PC-9 (cell line): ENCODE results near the gene SLC15A2. TPM values are rescaled to one million over a fixed set of nuclear protein-coding genes. Genes with fewer than 3 reads are reported as not detected.

ENCODE experiments used
- Bru-seq: library from RNA; stranded (reverse); fragments of 400-500 nt; gene quantifications from one replicate; lab custom pipeline; 2021; lab: Mats Ljungman, UMichigan
- BruChase-seq, 2 experiments: library from RNA; stranded (reverse); fragments of 400-500 nt; gene quantifications; one replicate each; lab custom pipeline; 2021; lab: Mats Ljungman, UMichigan
- BruUV-seq: library from RNA; stranded (reverse); fragments of 400-500 nt; replicated peaks from 2 replicates; lab custom pipeline; 2021; lab: Mats Ljungman, UMichigan
- CTCF ChIA-PET: fragments of 300-600 bp; sonication (Branson Sonifier 250); formaldehyde crosslinking; loops from one replicate; lab custom pipeline; 2022; ENCODE audit warnings: antibody characterized with exemption; lab: Charles Lee
- POLR2A ChIA-PET: fragments of 300-600 bp; sonication (Branson Sonifier 250); formaldehyde crosslinking; loops from one replicate; lab custom pipeline; 2022; ENCODE audit warnings: antibody characterized with exemption; ENCODE audit not compliant: unreplicated experiment; lab: Charles Lee
- DNase-seq, 2 experiments: peaks; one replicate each; pipeline versions ENCODE4 v3.0.0 to v3.0.0-alpha.2; 2015 to 2022; ENCODE audit warnings: mixed read lengths in 1 of 2
- H2AFZ ChIP-seq: fragments of 200-600 bp; sonication (generic); 2 replicates; pipeline ENCODE4 v1.8.1; 2017; ENCODE audit warnings: antibody characterized with exemption
- H3F3A ChIP-seq: fragments of 200-600 bp; sonication (generic); 2 replicates; pipeline ENCODE4 v1.8.1; 2017; ENCODE audit warnings: antibody characterized with exemption, mild to moderate bottlenecking, low read depth; ENCODE audit not compliant: insufficient read depth
- H3K27ac ChIP-seq: fragments of 200-600 bp; sonication (generic); 2 replicates; pipeline ENCODE4 v1.6.1; 2016; ENCODE audit warnings: mixed run types
- H3K27me3 ChIP-seq: fragments of 200-600 bp; sonication (generic); 2 replicates; pipeline ENCODE4 v1.6.1; 2016; ENCODE audit warnings: low read depth, mixed run types; ENCODE audit not compliant: insufficient read depth
- H3K36me3 ChIP-seq: fragments of 200-600 bp; sonication (generic); 2 replicates; pipeline ENCODE4 v1.6.1; 2016; ENCODE audit warnings: low read depth, mixed run types
- H3K4me1 ChIP-seq: fragments of 200-600 bp; sonication (generic); replicated peaks from 2 replicates; pipeline ENCODE4 v1.6.1; 2016; ENCODE audit warnings: mixed run types; ENCODE audit not compliant: insufficient read depth
- H3K4me2 ChIP-seq: fragments of 200-600 bp; sonication (generic); 2 replicates; pipeline ENCODE4 v1.6.1; 2017; ENCODE audit warnings: mixed run types
- H3K4me3 ChIP-seq: fragments of 200-600 bp; sonication (generic); 2 replicates; pipeline ENCODE4 v1.6.1; 2016; ENCODE audit warnings: mixed run types
- H3K79me2 ChIP-seq: fragments of 200-600 bp; sonication (generic); 2 replicates; pipeline ENCODE4 v1.6.1; 2017; ENCODE audit warnings: low read depth, mixed run types
- H3K9me2 ChIP-seq: fragments of 200-600 bp; sonication (generic); 2 replicates; pipeline ENCODE4 v1.8.1; 2017; ENCODE audit warnings: mild to moderate bottlenecking; ENCODE audit not compliant: insufficient read depth
- H3K9me3 ChIP-seq: fragments of 200-600 bp; sonication (generic); 2 replicates; pipeline ENCODE4 v1.8.1; 2016; ENCODE audit warnings: low read depth; ENCODE audit not compliant: insufficient read depth
- H4K20me1 ChIP-seq: fragments of 200-600 bp; sonication (generic); 2 replicates; pipeline ENCODE4 v1.8.1; 2017; ENCODE audit not compliant: insufficient read depth
- CTCF ChIP-seq: fragments of 200-600 bp; sonication (generic); conservative IDR thresholded peaks from 2 replicates; pipeline ENCODE4 v1.6.1; 2017; ENCODE audit warnings: mixed run types, antibody characterized with exemption, mild to moderate bottlenecking, moderate library complexity
- EZH2 ChIP-seq: fragments of 200-600 bp; sonication (generic); IDR thresholded peaks from 2 replicates; pipeline ENCODE4 v1.8.0; 2017; ENCODE audit warnings: antibody characterized with exemption, low read depth
- intact Hi-C: fragments of 100-400 bp; cut with micrococcal nuclease; formaldehyde crosslinking; loops from one replicate; pipeline ENCODE4 v1.10.0; 2022; ENCODE audit not compliant: unreplicated experiment
- long read RNA-seq: library from polyadenylated mRNA; stranded (forward); transcript quantifications from one replicate; pipeline ENCODE4 v2.0.0, GENCODE V29; 2022
- total RNA-seq: library from RNA; stranded (reverse); gene quantifications from 2 replicates; pipeline ENCODE4 v1.2.3, GENCODE V29; 2021

SLC15A2 gene
- total RNA-seq (1.1 and 2.8 TPM in 2 replicates), Bru-seq, nascent RNA (percentile 33 among the genes with signal in this experiment), BruChase-seq, experiment 1, labeled RNA remaining after a 2-hour chase (percentile 37 among the genes with signal in this experiment), BruChase-seq, experiment 2, labeled RNA remaining after a 6-hour chase (percentile 34 among the genes with signal in this experiment)
- long read RNA-seq, full-length matches to known transcripts = 1 of 5 reads
- long read RNA-seq, partial matches to known transcripts = 0 of 5 reads
- long read RNA-seq, other reads (novel, unspliced or antisense) = 4 of 5 reads

DNA sequence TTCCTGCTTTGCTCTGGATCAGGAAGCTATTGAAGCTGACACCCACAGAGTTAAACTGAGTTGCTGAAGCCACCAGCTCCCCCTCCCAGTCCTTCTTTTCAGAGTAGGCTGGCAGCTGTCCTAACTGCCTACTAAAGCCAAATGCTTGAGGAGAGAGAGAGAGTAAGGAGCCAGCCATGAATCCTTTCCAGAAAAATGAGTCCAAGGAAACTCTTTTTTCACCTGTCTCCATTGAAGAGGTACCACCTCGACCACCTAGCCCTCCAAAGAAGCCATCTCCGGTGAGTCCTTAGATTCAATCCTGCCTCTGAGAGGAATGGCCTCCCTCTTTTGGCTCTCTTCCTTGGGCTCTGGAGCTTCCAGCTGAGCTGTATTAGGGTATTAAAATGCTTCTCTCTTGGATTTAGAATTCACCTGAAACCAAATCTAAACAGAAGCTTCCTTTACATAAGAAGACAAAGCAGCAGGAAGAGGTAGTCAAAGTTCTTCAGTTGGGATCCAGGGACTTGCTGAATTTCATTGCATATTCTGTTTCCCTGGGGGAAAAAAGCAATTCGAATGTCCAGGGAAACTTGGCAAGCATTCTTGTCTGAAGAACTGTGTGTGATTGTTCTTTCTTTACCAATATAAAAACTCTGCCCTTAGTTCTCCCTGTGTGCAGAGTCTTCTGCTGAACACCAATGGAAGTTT, at the start of gene SLC15A2:
TSS of gene SLC15A2 (plus strand) at position 101 of the 690 bp plus-strand sequence. CDS start at position 177, 76 bp downstream.
- Histone ChIP-seq H2AFZ (no peak within 1 kb of the TSS), H3K4me2 (no peak within 1 kb of the TSS), H4K20me1 (no peaks in the 10 kb centered on the region), H3K27ac (no peak within 1 kb of the TSS), H3K36me3 (no peaks in the 10 kb centered on the region), H3K9me2 (no peaks in the 10 kb centered on the region), H3F3A (no peaks in the 10 kb centered on the region), H3K4me1 (no peaks in the 10 kb centered on the region), H3K9me3 (no peaks in the 10 kb centered on the region), H3K79me2 (no peaks in the 10 kb centered on the region), H3K4me3 (no peak within 1 kb of the TSS), H3K27me3 (no peaks in the 10 kb centered on the region)
- intact Hi-C loops = no loop called here
- TF ChIP-seq CTCF = no peak
- TF ChIP-seq EZH2 = no peak
- no peak for DNase-seq
- ChIA-PET CTCF (no interaction called here), POLR2A (interaction anchor here (0.6 kb wide), 1 partner anchor 22 kb away, joined by 10 read pairs; no protein-coding TSS in a partner anchor)
- no TSS peak for BruUV-seq

DNA sequence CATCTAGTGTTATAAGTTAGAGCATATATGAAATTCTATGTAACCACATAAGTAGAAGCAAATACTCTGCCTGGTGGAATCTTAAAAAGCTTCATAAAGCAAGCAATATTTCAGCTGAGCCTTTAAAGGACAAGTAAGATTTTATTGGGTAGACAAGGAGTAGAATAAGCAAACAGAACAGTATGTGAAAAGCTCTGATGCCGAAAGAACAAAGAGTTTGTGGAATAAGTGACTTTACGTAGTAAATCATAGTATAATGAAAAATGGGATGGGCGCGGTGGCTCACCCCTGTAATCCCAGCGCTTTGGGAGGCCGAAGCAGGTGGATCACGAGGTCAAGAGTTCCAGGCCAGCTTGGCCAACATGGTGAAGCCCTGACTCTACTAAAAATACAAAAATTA, 49.3 kb upstream of the SLC15A2 start:
- intact Hi-C loops = no loop called here
- Histone ChIP-seq H3K36me3 (no peaks in the 10 kb centered on the region), H3K27ac (no peak overlapping the region), H3K4me3 (no peak overlapping the region), H2AFZ (no peak overlapping the region), H3F3A (no peaks in the 10 kb centered on the region), H3K9me2 (no peaks in the 10 kb centered on the region), H3K4me1 (no peaks in the 10 kb centered on the region), H3K79me2 (no peaks in the 10 kb centered on the region), H4K20me1 (no peaks in the 10 kb centered on the region), H3K27me3 (no peaks in the 10 kb centered on the region), H3K9me3 (no peaks in the 10 kb centered on the region), H3K4me2 (no peak overlapping the region)
- DNase-seq = no peak
- no TSS peak for BruUV-seq
- TF ChIP-seq EZH2 (no peak), CTCF (no peak)
- CTCF ChIA-PET = no interaction called here
- POLR2A ChIA-PET = no interaction called here

DNA sequence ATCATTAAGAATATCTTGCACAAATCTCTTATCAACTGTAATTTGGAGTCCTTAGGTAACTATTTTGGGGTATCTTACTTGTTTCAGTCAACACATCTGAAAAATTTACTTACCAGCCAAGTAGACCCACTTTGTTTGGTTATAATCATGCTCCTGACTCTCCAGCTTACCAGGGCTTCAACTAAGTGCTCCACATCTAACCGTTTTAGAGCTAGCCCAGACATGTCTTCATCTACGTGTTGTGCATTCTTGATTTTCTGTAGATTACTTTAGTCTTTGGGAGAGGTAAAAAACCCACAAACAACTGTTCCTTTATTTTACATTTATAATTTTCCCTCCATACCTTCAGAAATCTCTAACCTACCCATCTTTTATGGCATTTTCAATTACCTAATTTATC, 41.9 kb upstream of the SLC15A2 start:
- intact Hi-C loops = no loop called here
- Histone ChIP-seq H3K27me3 (no peaks in the 10 kb centered on the region), H3K4me1 (no peaks in the 10 kb centered on the region), H4K20me1 (no peaks in the 10 kb centered on the region), H3K79me2 (no peaks in the 10 kb centered on the region), H3K9me3 (no peaks in the 10 kb centered on the region), H3K4me3 (no peak overlapping the region), H3F3A (no peaks in the 10 kb centered on the region), H3K4me2 (no peak overlapping the region), H3K27ac (no peak overlapping the region), H3K9me2 (no peaks in the 10 kb centered on the region), H2AFZ (no peak overlapping the region), H3K36me3 (no peaks in the 10 kb centered on the region)
- ChIA-PET CTCF (no interaction called here), POLR2A (no interaction called here)
- no TSS peak for BruUV-seq
- no peak for TF ChIP-seq CTCF
- no peak for TF ChIP-seq EZH2
- DNase-seq = no peak
